ENCODE data around the gene CYP27A1. TPM values are rescaled to one million over a fixed set of nuclear protein-coding genes. Genes with fewer than 3 reads are reported as not detected.

Gene CYP27A1
- total RNA-seq, 1 donor from 2014 or later: 273 TPM

DNA sequence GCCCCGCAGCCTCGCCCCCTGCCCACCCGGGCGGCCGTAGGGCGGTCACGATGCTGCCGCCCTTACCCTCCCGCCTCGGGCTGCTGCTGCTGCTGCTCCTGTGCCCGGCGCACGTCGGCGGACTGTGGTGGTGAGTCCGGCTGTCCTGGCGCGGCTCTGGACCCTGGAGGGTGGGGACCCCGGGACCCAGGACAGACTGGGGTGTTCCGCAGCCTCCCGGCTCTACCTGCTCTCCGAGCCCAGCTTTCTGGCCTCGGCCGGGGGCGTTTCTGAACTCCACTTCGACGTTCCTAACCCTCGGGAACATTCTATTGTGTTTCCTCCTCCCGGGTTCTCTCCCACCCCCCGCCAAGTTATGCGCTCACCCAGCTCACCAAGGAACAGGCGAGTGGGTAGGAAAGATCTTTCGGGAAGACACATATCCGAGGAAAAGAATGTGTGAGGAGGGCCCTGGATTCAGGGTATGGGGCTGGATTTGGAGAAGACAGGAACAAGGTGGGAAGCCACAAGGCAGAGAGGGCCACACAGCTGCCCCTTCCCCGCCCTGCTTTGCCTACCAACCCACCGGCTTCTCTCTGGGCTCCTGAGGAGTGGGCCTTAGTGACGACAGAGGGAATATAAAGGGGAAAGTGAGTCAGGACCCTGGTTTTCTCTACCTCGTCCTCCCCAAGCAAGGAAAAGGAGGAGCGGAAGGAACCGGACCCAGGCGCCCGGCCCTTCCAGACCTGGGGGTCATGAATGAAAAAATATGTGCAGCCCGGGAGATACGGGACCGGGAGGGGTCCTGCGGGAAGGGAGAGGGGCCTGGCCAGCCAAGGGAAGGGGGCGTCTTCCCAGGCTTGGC lies 78.3 kb downstream of the CYP27A1 start:
- TF ChIP-seq, protein P1, sequence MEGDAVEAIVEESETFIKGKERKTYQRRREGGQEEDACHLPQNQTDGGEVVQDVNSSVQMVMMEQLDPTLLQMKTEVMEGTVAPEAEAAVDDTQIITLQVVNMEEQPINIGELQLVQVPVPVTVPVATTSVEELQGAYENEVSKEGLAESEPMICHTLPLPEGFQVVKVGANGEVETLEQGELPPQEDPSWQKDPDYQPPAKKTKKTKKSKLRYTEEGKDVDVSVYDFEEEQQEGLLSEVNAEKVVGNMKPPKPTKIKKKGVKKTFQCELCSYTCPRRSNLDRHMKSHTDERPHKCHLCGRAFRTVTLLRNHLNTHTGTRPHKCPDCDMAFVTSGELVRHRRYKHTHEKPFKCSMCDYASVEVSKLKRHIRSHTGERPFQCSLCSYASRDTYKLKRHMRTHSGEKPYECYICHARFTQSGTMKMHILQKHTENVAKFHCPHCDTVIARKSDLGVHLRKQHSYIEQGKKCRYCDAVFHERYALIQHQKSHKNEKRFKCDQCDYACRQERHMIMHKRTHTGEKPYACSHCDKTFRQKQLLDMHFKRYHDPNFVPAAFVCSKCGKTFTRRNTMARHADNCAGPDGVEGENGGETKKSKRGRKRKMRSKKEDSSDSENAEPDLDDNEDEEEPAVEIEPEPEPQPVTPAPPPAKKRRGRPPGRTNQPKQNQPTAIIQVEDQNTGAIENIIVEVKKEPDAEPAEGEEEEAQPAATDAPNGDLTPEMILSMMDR (IDR thresholded peaks at IDR 0.05): no peak
- ATAC-seq: no peak

GRCh38 chr2:218860950-218861381 lies 79.0 kb downstream of the CYP27A1 start:
- ATAC-seq (peak in 1 of 2 donors; percentile 12), DNase-seq (no peak)
- intact Hi-C loops (cut with DNase I): no loop called here
- peaks cover 16% of the 10 kb centered on the region for H3K4me1 ChIP-seq
- no peak overlapping the region for H3K27ac ChIP-seq
- peak overlapping the region; percentile 11 for H3K4me3 ChIP-seq
- TF ChIP-seq, protein P1 (IDR thresholded peaks at IDR 0.05): no peak
- no peaks in the 10 kb centered on the region for H3K9me3 ChIP-seq
- peaks cover 70% of the 10 kb centered on the region for H3K27me3 ChIP-seq (ENCODE audit: low read depth)
- no peaks in the 10 kb centered on the region for H3K36me3 ChIP-seq

More for the DNA sequence above, 78.3 kb downstream of the CYP27A1 start:
- no peaks in the 10 kb centered on the region for H3K9me3 ChIP-seq
- DNase-seq: peak; percentile 40
- intact Hi-C loops (cut with DNase I): no loop called here
- peak overlapping the region; percentile 32 for H3K4me3 ChIP-seq
- H3K36me3 ChIP-seq: no peaks in the 10 kb centered on the region
- no peak overlapping the region for H3K27ac ChIP-seq
- peaks cover 77% of the 10 kb centered on the region for H3K27me3 ChIP-seq (ENCODE audit: low read depth)
- H3K4me1 ChIP-seq: peaks cover 16% of the 10 kb centered on the region

DNA sequence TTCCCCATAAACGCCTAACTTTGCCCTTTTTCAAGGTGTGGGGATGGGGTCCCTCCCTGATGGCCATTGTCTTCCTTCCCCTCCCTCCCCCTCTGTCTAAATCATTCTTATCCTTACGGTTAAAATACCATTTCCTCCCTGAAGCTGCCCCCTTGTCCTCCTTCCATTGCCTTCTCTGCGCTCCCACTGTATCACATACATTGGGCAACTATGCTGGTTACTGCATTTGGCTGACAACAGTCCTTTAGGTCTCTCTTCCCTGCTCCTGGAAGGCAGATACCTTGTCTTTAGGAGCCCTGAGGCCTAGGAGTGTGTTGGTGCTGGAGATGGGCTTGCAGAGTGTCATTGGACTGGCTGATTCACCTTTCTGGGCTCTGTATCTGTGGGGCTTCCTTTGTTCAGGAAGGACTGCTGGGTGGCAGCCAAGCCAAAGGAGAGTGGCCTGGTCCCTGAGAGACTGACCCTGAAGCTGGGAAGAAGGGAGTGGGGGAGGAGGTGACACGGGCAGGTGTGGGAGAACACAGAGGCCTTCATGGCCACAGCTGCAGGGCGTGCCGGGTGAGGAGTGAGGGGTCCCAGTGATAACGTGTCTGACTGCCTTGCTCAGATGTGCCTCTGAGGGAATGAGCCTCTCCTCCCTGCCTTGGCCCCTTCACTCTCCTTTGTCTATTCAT lies 79.8 kb downstream of the CYP27A1 start:
- Histone ChIP-seq H3K36me3 (no peaks in the 10 kb centered on the region), H3K27ac (no peak overlapping the region), H3K27me3 (ENCODE audit: low read depth) (peaks cover 70% of the 10 kb centered on the region), H3K9me3 (no peaks in the 10 kb centered on the region), H3K4me1 (peaks cover 16% of the 10 kb centered on the region), H3K4me3 (no peak overlapping the region)
- no peak for ATAC-seq
- TF ChIP-seq, protein P1 (IDR thresholded peaks at IDR 0.05): no peak
- intact Hi-C loops (cut with DNase I): no loop called here
- DNase-seq: peak; percentile 6

- H3K36me3 ChIP-seq: no peaks in the 10 kb centered on the region
- intact Hi-C loops (cut with DNase I): no loop called here
- no peak for DNase-seq
Measured at GRCh38 chr2:218863021-218863520, 81.1 kb downstream of the CYP27A1 start.

More at GRCh38 chr2:218863021-218863520, 81.1 kb downstream of the CYP27A1 start:
- peaks cover 16% of the 10 kb centered on the region for H3K4me1 ChIP-seq
- no peak for ATAC-seq
- H3K27ac ChIP-seq: no peak overlapping the region
- H3K27me3 ChIP-seq (ENCODE audit: low read depth): peaks cover 70% of the 10 kb centered on the region
- no peaks in the 10 kb centered on the region for H3K9me3 ChIP-seq
- H3K4me3 ChIP-seq: no peak overlapping the region
- TF ChIP-seq, protein P1 (IDR thresholded peaks at IDR 0.05): no peak

Small RNA genes lying within 50 kb of the gene (microRNA-seq; reads per million reads assigned to microRNA genes)
- not detected for gene MIR9500 (ENCODE audit: borderline number of aligned reads)

Other genes with a start within 250 kb of the CYP27A1 start
- 13.2 TPM for gene USP37, start 213.8 kb upstream of the CYP27A1 start, total RNA-seq
- gene CNOT9, start 213.3 kb upstream of the CYP27A1 start, total RNA-seq: 31.5 TPM
- 1.1 TPM for gene PLCD4, start 174.2 kb upstream of the CYP27A1 start, total RNA-seq
- gene ZNF142, start 122.5 kb upstream of the CYP27A1 start, total RNA-seq: 21.1 TPM
- gene BCS1L, start 122.5 kb upstream of the CYP27A1 start, total RNA-seq: 26.7 TPM
- gene RNF25, start 110.1 kb upstream of the CYP27A1 start, total RNA-seq: 21.5 TPM
- 41.1 TPM for gene STK36, start 110.1 kb upstream of the CYP27A1 start, total RNA-seq
- gene TTLL4, start 71.3 kb upstream of the CYP27A1 start, total RNA-seq: 30.0 TPM
- gene PRKAG3, start 49.7 kb downstream of the CYP27A1 start, total RNA-seq: not detected
- 0.44 TPM for gene WNT6, start 77.7 kb downstream of the CYP27A1 start, total RNA-seq
- gene WNT10A, start 98.7 kb downstream of the CYP27A1 start, total RNA-seq: 0.35 TPM
- not detected for gene CDK5R2, start 177.5 kb downstream of the CYP27A1 start, total RNA-seq
- not detected for gene FEV, start 203.0 kb downstream of the CYP27A1 start, total RNA-seq
- gene CRYBA2, start 211.3 kb downstream of the CYP27A1 start, total RNA-seq: not detected

Measured in lower lobe of right lung (tissue), 2 donors.